Activated T-helper 9 cell treated with anti-CD3 and anti-CD28 coated beads, Interleukin-2, amount 50 U/mL, for 16 hours (primary cell): ENCODE results near the gene SCPEP1.

Experiments used
- DNase-seq: peaks from one replicate; pipeline ENCODE4 v3.0.0-alpha.2; 2020; ENCODE audit warnings: low read depth

SCPEP1 gene

DNA sequence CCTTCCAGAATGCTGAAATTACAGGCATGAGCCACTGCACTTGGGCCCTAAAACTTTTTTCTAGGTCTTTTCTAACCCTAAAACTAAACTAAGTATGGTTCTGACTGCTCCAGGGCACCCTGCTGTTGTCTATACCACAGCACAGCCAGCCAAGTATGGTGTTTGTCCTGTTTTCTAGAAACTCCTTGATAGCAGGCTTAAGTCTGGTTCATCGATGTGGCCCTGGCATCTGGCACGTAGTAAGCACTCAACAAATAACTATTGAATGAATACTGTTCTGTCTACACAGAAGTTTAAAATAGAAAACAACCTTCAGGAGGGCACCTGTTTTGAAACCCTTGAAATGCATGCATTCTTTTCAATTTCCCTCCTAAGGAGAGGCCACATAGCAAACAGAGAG, 62.6 kb downstream of the SCPEP1 start:
- DNase-seq = no peak

DNA sequence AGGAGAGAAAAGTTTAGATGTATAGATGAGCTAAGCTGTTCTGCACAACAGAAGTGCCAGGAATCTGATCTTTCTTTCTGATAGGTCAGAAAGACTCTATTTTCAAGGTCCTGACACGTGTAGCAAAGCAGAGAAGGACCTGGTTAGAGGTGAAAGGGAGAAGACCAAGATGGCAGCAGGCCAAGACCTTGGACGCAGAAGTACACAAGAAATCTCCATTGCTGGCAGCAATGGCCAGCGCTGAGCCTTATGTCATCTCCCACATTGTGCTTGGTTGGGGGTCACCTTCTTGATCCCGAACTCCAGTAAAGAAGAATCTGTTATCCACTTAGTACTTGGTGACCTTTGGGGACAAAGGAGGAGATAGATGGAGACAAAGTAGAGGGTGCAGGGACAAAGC, 65.3 kb downstream of the SCPEP1 start:
- DNase-seq = no peak

- no peak for DNase-seq
These were observed 67.3 kb downstream of the SCPEP1 start for GRCh38 chr17:57044976-57045867.

DNA sequence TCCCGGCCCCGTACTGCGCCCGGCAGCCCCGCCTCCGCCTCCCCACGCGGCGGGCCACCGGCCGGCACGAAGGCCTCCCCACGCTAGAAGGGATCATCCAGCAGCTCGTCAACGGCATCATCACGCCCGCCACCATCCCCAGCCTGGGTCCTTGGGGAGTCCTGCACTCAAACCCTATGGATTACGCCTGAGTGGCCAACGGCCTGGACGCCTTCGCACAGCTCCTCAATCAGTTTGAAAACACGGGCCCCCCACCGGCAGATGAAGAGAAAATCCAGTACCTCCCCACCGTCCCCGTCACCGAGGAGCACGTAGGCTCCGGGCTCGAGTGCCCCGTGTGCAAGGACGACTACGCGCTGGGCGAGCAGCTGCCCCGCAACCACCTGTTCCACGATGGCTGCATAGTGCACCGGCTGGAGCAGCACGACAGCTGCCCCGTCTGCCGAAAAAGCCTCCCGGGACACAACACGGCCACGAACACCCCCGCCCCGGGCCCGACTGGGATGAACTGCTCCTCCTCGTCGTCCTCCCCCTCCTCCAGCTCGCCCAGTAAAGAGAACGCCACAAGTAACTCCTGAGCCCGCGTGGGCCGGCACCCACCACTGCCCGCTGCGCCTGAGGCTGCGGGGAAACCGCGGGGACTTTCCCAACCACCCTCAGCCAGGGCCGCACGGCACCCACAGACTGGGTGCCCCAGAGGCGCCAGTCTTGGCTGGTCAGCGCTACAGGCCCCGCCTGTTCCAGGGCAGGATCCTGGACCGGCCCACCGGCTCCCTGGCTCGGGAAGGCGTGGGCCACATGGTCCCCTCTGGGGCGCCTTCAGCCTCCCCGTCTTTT, 68.2 kb downstream of the SCPEP1 start:
- DNase-seq = peak; percentile 37

- DNase-seq = no peak
These were observed 68.8 kb downstream of the SCPEP1 start for GRCh38 chr17:57046749-57047148.

- no peak for DNase-seq
These were observed 70.2 kb downstream of the SCPEP1 start for GRCh38 chr17:57048096-57048495.

DNA sequence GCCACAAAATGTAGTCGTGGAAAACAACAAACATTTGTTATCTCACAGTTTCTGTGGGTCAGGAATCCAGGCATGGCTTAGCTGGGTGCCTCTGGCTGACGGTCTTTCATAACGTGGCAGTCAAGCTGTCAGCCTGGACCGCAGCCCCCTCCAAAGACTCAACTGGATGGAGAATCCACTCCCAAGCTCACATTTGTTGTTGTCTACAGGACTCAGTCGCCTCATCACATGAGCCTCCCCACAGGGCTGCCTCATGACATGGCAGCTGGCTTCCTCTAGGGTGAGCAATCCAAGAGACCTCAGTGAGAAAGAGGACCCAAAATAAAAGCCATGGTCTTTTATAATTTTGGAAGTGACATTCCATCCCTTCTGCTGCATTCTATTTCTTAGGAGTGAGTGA, 72.4 kb downstream of the SCPEP1 start:
- no peak for DNase-seq

GRCh38 chr17:57051886-57052361, 74.0 kb downstream of the SCPEP1 start:
- no peak for DNase-seq
